GM18507 (cell line): ENCODE results near the gene CPNE9.

Experiments
- DNase-seq: peaks from one replicate; pipeline ENCODE4 v3.0.0; 2011; ENCODE audit warnings: low read depth; ENCODE audit not compliant: insufficient read length; ENCODE audit errors: extremely low spot score
- FAIRE-seq: peaks from 2 replicates; lab custom pipeline; 2011; peaks lifted over from hg19 to GRCh38; lab: Jason Lieb, UNC

The CPNE9 gene

GRCh38 chr3:9685216-9686049, 18.2 kb upstream of the CPNE9 start:
- no peak for FAIRE-seq

GRCh38 chr3:9686050-9686550, 17.5 kb upstream of the CPNE9 start:
- FAIRE-seq: no peak

More at GRCh38 chr3:9685216-9686049, 18.2 kb upstream of the CPNE9 start:
- DNase-seq: no peak

GRCh38 chr3:9686703-9687102, 16.9 kb upstream of the CPNE9 start:
- DNase-seq (no peak), FAIRE-seq (no peak)

More at GRCh38 chr3:9686050-9686550, 17.5 kb upstream of the CPNE9 start:
- no peak for DNase-seq

GRCh38 chr3:9687514-9687913, 16.1 kb upstream of the CPNE9 start:
- DNase-seq (no peak), FAIRE-seq (no peak)

DNA sequence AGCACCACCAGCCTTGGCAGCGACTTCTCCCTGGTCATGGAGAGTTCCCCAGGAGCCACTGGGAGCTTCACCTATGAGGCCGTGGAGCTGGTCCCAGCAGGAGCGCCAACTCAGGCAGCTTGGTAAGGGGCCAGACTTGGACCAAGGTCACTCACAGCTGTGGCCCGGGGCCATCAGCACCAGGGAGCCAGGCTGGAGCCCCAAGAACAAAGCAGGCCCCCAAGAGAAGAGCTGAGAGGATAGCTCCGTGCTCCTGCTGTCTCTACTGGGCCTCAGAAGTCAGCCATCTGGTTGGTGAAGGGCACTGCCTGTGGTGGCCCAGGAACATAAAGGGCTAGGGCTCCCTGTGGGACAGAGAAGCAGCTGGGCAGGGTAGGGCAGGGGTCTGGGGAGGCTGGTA, 14.7 kb upstream of the CPNE9 start:
- DNase-seq (no peak), FAIRE-seq (no peak)

GRCh38 chr3:9689757-9690156, 13.9 kb upstream of the CPNE9 start:
- no peak for DNase-seq

DNA sequence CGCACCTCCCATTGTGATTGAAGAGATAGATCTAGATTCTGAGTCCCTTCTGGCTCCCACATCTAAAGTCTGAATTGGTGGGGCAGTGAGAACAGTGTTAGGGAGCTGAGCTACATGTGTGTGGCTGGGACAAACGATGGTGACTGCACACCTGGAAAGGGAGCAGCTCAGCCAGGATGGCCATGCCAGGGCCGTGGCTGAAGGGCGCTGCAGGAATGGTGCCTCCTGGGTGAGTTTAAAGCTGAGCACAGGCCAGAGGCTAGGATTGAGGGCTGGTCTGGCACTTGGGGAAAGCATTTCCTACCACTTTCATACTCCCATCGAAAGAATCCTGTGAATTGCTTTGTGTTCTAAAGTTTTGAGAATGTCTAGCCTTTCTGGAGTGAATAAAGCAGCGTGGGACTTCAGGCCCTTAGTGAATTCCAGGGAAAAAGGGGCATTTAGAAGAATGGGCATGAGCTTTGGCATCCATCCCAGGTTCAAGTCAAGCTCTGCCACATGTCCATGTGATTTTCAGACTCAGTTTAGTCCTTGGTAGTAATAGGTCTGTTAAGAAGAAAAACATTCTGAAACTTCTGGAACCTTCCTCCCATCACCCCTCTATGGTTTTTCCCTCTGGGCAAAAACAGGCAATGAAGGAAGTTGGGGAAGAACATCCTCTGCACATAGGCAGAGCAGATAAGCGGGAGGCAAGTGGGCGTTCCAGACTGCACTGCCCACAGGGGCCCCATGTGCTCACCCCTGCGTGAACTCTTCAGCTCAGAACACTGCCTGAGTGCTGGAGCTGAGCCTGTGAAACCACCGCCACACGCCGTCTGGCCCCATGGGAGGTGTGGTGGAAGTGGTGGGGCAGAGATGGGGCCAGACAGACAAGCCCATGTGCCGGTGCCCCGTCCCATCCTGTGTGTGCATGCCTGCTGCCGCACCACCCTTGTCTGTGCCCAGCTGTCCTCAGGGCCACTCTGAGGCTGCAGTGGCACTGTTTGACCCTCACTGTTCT, 12.9 kb upstream of the CPNE9 start:
- FAIRE-seq (peak; percentile 80), DNase-seq (peak; percentile 81)

More at GRCh38 chr3:9689757-9690156, 13.9 kb upstream of the CPNE9 start:
- no peak for FAIRE-seq

GRCh38 chr3:9691636-9692035, 12.0 kb upstream of the CPNE9 start:
- FAIRE-seq: no peak
- no peak for DNase-seq

GRCh38 chr3:9692416-9692815, 11.2 kb upstream of the CPNE9 start:
- DNase-seq (no peak), FAIRE-seq (no peak)

- FAIRE-seq: no peak
These were observed 8.3 kb upstream of the CPNE9 start for GRCh38 chr3:9695345-9695744.

GRCh38 chr3:9695746-9696145, 7.9 kb upstream of the CPNE9 start:
- DNase-seq (no peak), FAIRE-seq (no peak)

More at GRCh38 chr3:9695345-9695744, 8.3 kb upstream of the CPNE9 start:
- no peak for DNase-seq

DNA sequence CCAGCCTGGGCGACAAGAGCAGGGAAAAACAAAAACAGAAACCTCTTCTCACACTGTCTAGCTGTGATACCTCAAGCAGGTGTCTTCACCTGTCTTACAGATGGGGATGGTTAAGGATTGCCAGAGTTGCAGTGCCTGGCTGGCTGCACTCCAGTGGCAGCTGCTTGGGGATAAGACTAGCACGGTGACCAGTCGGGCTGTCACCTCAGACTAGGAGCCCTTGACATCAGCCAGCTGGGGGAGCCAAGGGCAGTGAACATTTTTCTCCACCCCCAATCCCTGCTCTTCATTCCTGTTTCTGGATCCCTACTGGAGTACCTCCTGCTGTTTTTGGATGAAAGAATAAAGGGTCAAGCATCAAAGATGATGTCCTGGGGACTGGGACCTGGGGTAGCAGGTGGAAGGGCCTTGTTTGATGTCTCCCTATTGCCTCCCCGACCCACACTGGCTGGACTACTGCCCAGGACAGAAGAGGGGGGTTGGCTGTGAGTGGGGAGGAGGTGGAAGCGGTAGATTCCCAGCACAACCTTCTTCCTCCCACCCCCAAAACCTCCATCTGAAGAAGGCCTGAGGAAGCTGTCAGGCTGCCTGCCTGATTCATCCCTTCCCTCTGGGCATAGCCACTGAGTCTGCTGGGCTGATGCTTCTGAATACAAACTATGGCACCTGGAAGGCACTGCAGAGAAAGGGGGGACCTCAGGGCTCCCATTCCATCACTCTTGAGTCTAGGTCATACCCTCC, 7.0 kb upstream of the CPNE9 start:
- DNase-seq: no peak
- no peak for FAIRE-seq

GRCh38 chr3:9697892-9698291, 5.7 kb upstream of the CPNE9 start:
- FAIRE-seq (no peak), DNase-seq (no peak)

GRCh38 chr3:9698293-9698692, 5.3 kb upstream of the CPNE9 start:
- FAIRE-seq: no peak

DNA sequence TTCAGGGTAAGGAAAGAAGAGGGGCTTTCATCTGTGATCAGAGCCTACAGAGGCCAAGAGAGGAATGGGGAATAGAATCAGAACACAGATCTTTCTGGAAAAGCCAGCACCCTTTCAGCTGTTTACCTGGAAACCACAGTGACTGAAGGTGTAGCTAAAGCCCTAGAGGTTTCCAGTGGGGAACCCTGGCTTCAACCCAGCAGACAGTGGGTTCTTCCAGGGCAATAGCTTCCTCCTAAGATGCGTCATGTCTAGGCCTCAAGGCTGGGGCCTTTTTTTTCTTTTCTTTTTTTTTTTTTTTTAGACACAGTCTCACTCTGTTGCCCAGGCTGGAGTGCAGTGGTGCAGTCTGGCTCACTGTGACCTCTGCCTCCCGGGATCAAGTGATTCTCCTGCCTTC, 3.1 kb upstream of the CPNE9 start:
- DNase-seq (no peak), FAIRE-seq (no peak)

More at GRCh38 chr3:9698293-9698692, 5.3 kb upstream of the CPNE9 start:
- no peak for DNase-seq

DNA sequence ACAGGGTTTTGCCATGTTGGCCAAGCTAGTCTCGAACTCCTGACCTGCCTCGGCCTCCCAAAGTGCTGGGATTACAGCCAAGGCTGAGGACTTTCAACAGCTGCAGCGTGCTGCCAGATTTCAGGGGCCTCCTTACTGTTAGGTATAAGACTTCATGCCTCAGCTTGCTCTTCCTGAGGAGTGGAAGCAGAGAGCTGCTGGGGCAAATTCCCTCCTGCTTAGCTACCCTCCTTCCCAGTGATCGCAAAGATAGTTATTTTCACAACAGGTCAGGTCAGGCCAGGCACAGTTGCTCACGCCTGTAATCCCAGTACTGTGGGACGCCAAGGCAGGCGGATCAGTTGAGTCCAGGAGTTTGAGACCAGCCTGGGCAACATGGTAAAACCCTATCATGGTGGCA, 2.6 kb upstream of the CPNE9 start:
- no peak for FAIRE-seq

DNA sequence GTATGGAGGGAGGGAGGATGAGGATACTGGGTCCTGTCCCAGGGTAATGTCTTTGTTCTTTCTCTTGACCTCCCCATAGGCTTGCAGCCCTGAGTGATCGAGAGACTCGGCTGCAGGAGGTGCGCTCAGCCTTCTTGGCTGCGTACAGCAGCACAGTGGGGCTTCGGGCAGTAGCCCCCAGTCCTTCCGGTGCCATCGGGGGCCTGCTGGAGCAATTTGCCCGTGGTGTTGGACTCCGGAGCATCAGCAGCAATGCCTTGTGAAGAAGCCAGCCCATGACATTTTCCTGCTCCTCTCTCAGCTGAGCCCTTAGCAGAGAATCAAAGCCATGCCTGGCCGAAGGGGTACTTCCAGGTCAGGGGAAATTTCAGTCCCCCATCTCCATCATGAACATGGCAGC, 1.9 kb upstream of the CPNE9 start:
- no peak for DNase-seq
- no peak for FAIRE-seq

More for the DNA sequence above, 2.6 kb upstream of the CPNE9 start:
- DNase-seq: no peak

GRCh38 chr3:9703240-9703639, 393 bp upstream of the CPNE9 start:
- FAIRE-seq: no peak
- no peak for DNase-seq
